WERI-Rb-1 (cell line): ENCODE measurements around the gene SLC6A4.

ENCODE experiments used
- DNase-seq: peaks from one replicate; pipeline ENCODE4 v3.0.0-alpha.2; 2020
- H3K27ac ChIP-seq: fragments of 250-450 bp; sonication (Bioruptor Pico); 2 replicates; pipeline ENCODE4 v1.5.1; 2020; ENCODE audit warnings: mild to moderate bottlenecking, moderate library complexity
- H3K27me3 ChIP-seq: fragments of 250-450 bp; sonication (Bioruptor Pico); 2 replicates; pipeline ENCODE4 v1.5.1; 2021; ENCODE audit warnings: mild to moderate bottlenecking, low read depth, moderate library complexity; ENCODE audit not compliant: insufficient read depth, severe bottlenecking
- H3K36me3 ChIP-seq: fragments of 250-450 bp; sonication (Bioruptor Pico); 2 replicates; pipeline ENCODE4 v1.5.1; 2020; ENCODE audit warnings: mild to moderate bottlenecking, moderate library complexity
- H3K4me3 ChIP-seq: 2 replicates; pipeline ENCODE4 v1.5.1; 2011; ENCODE audit warnings: low read depth, mild to moderate bottlenecking, control low read depth, low read length
- H3K9me3 ChIP-seq: fragments of 250-450 bp; sonication (Bioruptor Pico); 2 replicates; pipeline ENCODE4 v1.5.1; 2021; ENCODE audit warnings: mild to moderate bottlenecking, moderate library complexity; ENCODE audit not compliant: severe bottlenecking
- CTCF ChIP-seq: IDR thresholded peaks from 2 replicates; pipeline ENCODE4 v1.5.1; 2011; ENCODE audit warnings: low read depth, mild to moderate bottlenecking, control low read depth, inconsistent platforms, low read length

SLC6A4 gene

GRCh38 chr17:30229012-30229411 is 6.5 kb downstream of the SLC6A4 start:
- no peak for TF ChIP-seq CTCF
- Histone ChIP-seq H3K27me3 (no peaks in the 10 kb centered on the region), H3K27ac (no peak overlapping the region), H3K36me3 (no peaks in the 10 kb centered on the region), H3K9me3 (no peaks in the 10 kb centered on the region), H3K4me3 (no peak overlapping the region)
- no peak for DNase-seq

GRCh38 chr17:30228011-30228410 is 7.5 kb downstream of the SLC6A4 start:
- H3K9me3 ChIP-seq, result no peaks in the 10 kb centered on the region
- TF ChIP-seq CTCF, result no peak
- H3K36me3 ChIP-seq, result no peaks in the 10 kb centered on the region
- H3K27ac ChIP-seq, result no peak overlapping the region
- no peak overlapping the region for H3K4me3 ChIP-seq
- no peaks in the 10 kb centered on the region for H3K27me3 ChIP-seq
- no peak for DNase-seq

GRCh38 chr17:30226878-30227277 is 8.6 kb downstream of the SLC6A4 start:
- Histone ChIP-seq H3K27me3 (no peaks in the 10 kb centered on the region), H3K36me3 (no peaks in the 10 kb centered on the region), H3K4me3 (no peak overlapping the region), H3K9me3 (no peaks in the 10 kb centered on the region), H3K27ac (no peak overlapping the region)
- TF ChIP-seq CTCF, result no peak
- DNase-seq, result no peak

- no peak for TF ChIP-seq CTCF
- DNase-seq, result peak; percentile 67
- Histone ChIP-seq H3K27me3 (no peaks in the 10 kb centered on the region), H3K27ac (no peak overlapping the region), H3K9me3 (no peaks in the 10 kb centered on the region), H3K4me3 (no peak overlapping the region), H3K36me3 (no peaks in the 10 kb centered on the region)
These were observed 9.5 kb downstream of the SLC6A4 start for GRCh38 chr17:30225919-30226553.

- H3K36me3 ChIP-seq, result no peaks in the 10 kb centered on the region
- DNase-seq, result no peak
These were observed 10.4 kb downstream of the SLC6A4 start for GRCh38 chr17:30225112-30225511.

More at GRCh38 chr17:30225112-30225511, 10.4 kb downstream of the SLC6A4 start:
- H3K27ac ChIP-seq, result no peak overlapping the region
- H3K27me3 ChIP-seq, result no peaks in the 10 kb centered on the region
- TF ChIP-seq CTCF, result no peak
- H3K9me3 ChIP-seq, result no peaks in the 10 kb centered on the region
- H3K4me3 ChIP-seq, result no peak overlapping the region
